LNCAP (cell line): Measurements from ENCODE around the gene JAZF1.

Experiments
- TF ChIP-seq, protein P1 (sequence below): fragments of 450-650 bp; IDR thresholded peaks from 2 replicates; pipeline ENCODE4 v1.5.1; 2017; ENCODE audit warnings: mild to moderate bottlenecking

Gene JAZF1

DNA sequence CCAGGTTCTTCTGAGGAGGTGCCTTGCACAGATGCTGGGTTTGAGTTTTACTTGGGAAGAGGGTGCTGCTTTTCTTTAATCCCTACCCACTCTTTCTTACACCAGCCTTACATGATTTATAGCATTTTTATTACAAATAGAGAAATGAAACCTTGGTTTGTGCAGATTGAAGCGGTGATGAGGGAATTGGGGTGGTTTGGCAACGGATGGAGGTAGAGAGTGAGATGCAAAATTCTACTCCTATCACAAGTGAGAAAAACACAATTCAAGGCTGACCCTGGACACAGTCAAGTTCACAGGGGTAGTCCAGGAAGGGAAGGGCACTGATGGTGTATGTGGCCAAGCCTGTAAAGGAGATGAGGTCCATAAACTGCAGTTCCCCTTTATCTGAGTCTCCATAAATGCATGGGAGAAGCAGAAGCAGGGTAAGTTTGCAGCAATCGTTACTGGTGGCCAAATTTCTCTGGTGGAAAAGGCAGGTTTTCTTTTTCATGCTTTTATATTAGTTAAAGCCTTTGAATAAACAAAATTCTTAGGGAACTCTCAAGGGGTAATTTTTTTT lies 214.3 kb downstream of the JAZF1 start:
- TF ChIP-seq, protein P1, sequence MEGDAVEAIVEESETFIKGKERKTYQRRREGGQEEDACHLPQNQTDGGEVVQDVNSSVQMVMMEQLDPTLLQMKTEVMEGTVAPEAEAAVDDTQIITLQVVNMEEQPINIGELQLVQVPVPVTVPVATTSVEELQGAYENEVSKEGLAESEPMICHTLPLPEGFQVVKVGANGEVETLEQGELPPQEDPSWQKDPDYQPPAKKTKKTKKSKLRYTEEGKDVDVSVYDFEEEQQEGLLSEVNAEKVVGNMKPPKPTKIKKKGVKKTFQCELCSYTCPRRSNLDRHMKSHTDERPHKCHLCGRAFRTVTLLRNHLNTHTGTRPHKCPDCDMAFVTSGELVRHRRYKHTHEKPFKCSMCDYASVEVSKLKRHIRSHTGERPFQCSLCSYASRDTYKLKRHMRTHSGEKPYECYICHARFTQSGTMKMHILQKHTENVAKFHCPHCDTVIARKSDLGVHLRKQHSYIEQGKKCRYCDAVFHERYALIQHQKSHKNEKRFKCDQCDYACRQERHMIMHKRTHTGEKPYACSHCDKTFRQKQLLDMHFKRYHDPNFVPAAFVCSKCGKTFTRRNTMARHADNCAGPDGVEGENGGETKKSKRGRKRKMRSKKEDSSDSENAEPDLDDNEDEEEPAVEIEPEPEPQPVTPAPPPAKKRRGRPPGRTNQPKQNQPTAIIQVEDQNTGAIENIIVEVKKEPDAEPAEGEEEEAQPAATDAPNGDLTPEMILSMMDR: no peak

DNA sequence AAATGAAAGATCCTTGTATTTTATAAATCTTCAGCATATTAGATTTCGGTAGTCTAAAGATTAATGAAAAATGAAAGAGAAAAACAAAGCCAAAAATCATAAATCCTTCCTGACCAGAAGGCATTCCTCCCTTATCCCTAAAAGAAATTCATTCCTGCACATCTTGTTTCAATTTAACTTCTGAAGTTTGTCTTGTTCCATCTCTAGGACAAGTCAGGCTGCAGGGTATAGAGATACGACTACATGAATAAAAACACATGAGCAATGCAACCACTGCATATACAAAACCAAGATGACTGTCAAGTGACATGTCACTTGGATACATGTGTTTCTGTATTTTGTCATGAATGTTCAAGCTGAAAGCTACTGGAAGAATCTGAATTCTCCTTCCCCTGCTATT lies 214.9 kb downstream of the JAZF1 start:
- TF ChIP-seq, protein P1: no peak

DNA sequence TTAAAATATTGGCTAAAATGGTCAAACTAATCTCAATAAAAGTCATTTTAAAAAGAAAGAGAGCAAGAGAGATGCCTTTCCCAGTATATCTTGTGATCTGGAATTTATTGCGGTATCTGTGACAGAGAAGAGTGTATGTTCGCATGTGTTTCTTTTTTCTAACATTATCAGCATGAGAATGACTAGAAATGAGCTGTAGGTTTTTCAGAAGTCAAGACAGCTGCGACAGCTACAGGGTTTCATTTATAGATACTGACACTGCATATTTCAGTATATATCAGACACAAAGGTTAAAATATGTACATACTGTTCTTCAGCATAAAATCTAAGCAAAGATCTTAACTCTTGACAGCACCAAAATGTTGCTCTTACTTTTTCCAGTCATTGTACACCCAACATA lies 215.8 kb downstream of the JAZF1 start:
- TF ChIP-seq, protein P1: no peak

DNA sequence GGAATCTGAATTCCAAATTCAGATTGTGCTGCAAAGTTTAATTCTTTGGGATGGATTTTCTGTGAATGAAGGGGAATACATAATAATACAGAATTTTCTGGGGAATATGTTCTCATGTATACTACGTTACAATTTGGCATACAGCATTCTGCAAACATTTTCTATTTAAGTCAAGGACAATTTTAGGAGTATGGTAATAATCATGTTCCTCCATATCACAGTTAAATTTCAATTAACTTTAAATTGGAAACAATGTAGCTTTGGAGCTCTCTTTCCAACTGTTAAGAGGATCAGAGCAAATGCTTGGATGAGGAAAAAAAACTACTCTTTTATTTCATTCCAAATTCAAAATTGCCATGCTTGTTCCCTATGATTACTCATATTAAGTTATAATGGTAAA lies 217.5 kb downstream of the JAZF1 start:
- TF ChIP-seq, protein P1: no peak

DNA sequence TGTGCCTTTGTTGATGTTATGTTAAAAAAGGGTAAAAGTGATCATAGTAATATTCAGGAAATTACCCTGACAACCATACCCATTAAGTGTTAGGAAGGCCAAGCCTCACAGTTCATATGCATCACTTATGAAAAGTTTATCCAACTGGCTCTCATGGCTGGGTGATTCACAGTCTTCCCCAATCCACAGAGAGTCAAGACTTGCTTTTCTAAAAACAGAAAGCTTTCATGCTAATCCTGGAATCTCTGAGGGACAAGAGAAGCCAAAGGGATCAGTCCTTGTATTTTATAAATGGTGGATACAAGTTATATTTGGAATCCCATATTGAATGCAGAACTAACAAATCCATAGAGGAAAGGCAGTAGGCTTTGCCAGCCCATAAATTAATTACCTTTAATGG lies 218.3 kb downstream of the JAZF1 start:
- TF ChIP-seq, protein P1: no peak

DNA sequence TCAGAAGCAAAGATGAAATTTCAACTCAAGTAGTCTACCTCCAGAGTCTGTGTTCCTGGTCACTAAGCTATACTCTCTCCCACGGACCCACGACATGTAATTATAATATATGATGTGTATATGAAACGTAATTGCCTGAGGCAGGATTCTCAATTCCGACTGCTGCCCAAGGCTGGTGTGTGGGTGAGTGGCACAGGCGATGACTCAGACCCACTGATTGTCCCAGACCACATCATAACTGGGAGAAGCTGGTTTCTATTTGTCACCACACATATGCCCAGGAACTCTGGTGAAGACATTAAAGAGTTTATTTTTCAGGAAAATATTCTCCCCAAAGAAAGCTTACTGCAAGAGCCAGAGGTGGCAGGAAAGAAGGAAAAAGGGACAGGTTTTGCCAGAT lies 219.3 kb downstream of the JAZF1 start:
- TF ChIP-seq, protein P1: no peak

DNA sequence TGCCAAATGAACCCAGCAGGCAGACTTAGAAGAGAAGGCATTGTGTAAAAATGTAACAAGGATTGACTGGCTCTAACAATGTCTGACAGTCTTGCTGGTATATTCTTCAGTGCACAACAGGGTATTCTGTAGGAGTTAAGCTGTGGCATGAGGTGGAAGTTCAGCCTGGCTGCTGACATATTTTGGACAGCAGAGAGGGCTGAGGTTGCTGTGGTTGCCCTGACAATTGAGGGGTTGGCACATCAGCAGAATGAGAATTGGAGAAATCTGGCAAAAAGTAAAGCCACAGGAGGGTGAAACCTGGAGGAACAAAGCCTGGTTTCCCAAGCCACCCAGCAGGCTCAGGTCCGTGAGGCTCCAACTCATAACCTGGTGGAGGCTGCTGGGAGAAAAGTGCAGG lies 220.2 kb downstream of the JAZF1 start:
- TF ChIP-seq, protein P1: no peak

DNA sequence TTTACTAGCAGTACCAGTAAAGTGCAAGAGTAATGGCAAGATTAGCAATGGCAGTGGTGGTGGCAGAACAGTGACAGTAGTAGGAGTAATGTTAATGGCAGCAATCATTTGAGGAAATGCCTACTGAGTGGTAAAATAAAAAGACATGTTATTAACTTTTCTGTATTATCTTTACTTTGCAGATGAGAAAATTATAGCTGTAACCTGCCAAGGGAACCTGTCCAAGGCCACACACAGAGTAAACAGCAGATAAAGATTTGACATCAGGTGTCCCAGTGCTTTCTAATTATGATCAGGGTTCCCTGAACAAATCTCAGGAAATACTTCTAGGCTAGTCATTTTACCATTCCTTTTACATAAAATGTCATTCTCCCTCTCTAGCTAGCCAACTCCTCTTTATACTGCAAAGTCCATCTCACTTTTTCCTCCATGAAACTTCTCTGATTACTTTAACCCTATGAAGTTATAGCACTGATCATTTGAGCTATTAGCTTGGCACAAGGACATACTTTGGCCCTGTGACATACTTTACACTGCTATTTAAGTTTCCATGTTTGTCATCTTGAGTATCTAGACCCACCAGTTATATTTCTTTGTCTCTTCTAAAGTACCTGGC lies 221.6 kb downstream of the JAZF1 start:
- TF ChIP-seq, protein P1: no peak
